Ishikawa (cell line): Measurements from ENCODE around the gene OLIG1.

Source experiments
- CEBPB ChIP-seq: IDR thresholded peaks from 2 replicates; pipeline ENCODE4 v1.6.1; 2012
- EP300 ChIP-seq: IDR thresholded peaks from 2 replicates; pipeline ENCODE4 v1.6.1; 2012; ENCODE audit warnings: borderline replicate concordance
- TAF1 ChIP-seq: IDR thresholded peaks from 2 replicates; pipeline ENCODE4 v1.6.1; 2012; ENCODE audit warnings: low read depth, mild to moderate bottlenecking
- TEAD4 ChIP-seq: IDR thresholded peaks from 2 replicates; pipeline ENCODE4 v1.6.1; 2012
- TF ChIP-seq, protein P1 (sequence below): IDR thresholded peaks from 2 replicates; pipeline ENCODE4 v1.6.1; 2012; ENCODE audit warnings: low read depth, mild to moderate bottlenecking

- TF ChIP-seq, protein P1, sequence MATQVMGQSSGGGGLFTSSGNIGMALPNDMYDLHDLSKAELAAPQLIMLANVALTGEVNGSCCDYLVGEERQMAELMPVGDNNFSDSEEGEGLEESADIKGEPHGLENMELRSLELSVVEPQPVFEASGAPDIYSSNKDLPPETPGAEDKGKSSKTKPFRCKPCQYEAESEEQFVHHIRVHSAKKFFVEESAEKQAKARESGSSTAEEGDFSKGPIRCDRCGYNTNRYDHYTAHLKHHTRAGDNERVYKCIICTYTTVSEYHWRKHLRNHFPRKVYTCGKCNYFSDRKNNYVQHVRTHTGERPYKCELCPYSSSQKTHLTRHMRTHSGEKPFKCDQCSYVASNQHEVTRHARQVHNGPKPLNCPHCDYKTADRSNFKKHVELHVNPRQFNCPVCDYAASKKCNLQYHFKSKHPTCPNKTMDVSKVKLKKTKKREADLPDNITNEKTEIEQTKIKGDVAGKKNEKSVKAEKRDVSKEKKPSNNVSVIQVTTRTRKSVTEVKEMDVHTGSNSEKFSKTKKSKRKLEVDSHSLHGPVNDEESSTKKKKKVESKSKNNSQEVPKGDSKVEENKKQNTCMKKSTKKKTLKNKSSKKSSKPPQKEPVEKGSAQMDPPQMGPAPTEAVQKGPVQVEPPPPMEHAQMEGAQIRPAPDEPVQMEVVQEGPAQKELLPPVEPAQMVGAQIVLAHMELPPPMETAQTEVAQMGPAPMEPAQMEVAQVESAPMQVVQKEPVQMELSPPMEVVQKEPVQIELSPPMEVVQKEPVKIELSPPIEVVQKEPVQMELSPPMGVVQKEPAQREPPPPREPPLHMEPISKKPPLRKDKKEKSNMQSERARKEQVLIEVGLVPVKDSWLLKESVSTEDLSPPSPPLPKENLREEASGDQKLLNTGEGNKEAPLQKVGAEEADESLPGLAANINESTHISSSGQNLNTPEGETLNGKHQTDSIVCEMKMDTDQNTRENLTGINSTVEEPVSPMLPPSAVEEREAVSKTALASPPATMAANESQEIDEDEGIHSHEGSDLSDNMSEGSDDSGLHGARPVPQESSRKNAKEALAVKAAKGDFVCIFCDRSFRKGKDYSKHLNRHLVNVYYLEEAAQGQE: no peak
- TF ChIP-seq EP300: no peak
- no peak for TF ChIP-seq TAF1
- TF ChIP-seq CEBPB: no peak
- no peak for TF ChIP-seq TEAD4
Observed at GRCh38 chr21:33058527-33058926, 11.4 kb upstream of the OLIG1 start.
